Stimulated activated memory B cell treated with anti-CD40 and anti-IgM and Interleukin-4, amounts not matched to agents 10 μg/mL and 1 μg/mL and 100 μg/mL, for 72 hours (primary cell): Measurements from ENCODE around the gene GPBP1.

Source experiments
- ATAC-seq: fragments of 150-1000 bp; cut with Tn5 transposase; 2 replicates; pipeline ENCODE4 v1.10.0; 2021
- H3K27ac Mint-ChIP-seq: one replicate; pipeline ENCODE4 v1.8.0; 2022; ENCODE audit warnings: mild to moderate bottlenecking, mixed read lengths
- H3K27me3 Mint-ChIP-seq: one replicate; pipeline ENCODE4 v1.8.0; 2022; ENCODE audit warnings: mixed read lengths
- H3K36me3 Mint-ChIP-seq: one replicate; pipeline ENCODE4 v1.8.0; 2022; ENCODE audit warnings: mixed read lengths
- H3K4me1 Mint-ChIP-seq: one replicate; pipeline ENCODE4 v1.8.0; 2022; ENCODE audit warnings: mixed read lengths
- H3K4me3 Mint-ChIP-seq: one replicate; pipeline ENCODE4 v1.8.0; 2022; ENCODE audit warnings: mild to moderate bottlenecking, moderate library complexity, mixed read lengths
- H3K9me3 Mint-ChIP-seq: one replicate; pipeline ENCODE4 v1.8.0; 2022; ENCODE audit warnings: mixed read lengths

The GPBP1 gene

DNA sequence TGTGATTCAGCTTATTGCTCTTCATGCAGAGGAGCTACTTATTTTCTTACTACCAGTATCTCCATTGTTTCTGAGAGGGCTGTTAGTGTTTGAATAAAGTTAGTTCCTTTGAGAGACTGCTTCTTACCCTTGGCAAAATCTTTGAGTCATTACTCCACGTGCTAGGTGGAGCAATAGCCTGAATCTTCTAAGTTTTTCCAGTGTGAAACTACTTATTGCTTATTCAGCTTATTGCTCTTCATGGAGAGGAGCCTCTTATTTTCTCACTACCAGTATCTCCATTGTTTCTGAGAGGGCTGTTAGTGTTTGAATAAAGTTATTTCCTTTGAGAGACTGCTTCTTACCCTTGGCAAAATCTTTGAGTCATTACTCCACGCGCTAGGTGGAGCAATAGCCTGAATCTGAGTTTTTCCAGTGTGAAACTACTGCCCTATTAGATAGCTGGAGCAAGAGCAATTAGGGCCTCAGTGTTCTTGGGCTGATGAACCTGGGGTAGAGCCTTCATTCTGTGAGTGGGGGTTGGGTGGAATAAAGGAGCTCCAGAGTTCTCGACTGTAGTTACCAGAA is 41.9 kb downstream of the GPBP1 start:
- Mint-ChIP-seq H3K4me1 (peaks cover 44% of the 10 kb centered on the region), H3K4me3 (no peak overlapping the region), H3K9me3 (no peaks in the 10 kb centered on the region), H3K27me3 (no peaks in the 10 kb centered on the region), H3K36me3 (peaks cover 20% of the 10 kb centered on the region), H3K27ac (peak overlapping the region; percentile 66)
- no peak for ATAC-seq

DNA sequence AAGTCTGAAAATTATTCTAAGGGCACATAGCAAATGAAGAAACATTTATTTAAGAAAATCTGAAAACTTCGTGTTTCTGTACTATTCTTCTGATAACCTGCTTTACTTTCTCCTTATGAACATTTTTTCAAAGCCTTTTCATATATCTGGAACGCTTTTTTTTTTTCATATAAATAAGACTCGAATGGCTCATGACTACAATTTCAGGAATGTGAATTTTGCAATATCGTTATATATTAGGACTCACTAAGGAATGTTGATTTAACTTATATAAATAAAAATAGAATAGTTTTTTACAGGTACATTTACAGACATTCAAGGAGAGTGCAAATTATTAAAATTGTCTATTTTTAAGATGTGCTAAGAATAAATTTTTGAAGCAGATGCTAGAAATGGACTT is 42.9 kb downstream of the GPBP1 start:
- Mint-ChIP-seq H3K27ac (no peak overlapping the region), H3K9me3 (no peaks in the 10 kb centered on the region), H3K4me3 (no peak overlapping the region), H3K36me3 (peaks cover 24% of the 10 kb centered on the region), H3K27me3 (no peaks in the 10 kb centered on the region), H3K4me1 (peaks cover 44% of the 10 kb centered on the region)
- ATAC-seq = no peak

DNA sequence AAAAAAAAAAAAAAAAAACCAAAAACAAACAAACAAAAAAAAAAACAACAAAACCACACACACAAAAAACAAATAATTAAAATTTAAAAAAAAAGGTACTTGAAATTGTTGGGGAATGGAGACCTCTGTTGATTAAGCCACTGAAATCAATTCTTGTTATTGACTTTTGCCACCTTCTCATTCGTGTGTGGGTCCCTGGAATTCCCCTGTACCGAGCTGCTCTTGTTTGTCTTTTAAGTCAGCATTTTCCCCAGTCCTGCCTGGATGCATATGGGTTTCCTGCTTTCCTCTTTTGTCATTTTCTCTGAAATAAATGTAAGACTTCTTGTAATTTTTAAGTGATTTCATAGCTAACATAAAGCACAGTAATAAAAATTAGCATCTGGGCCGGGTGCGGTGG is 45.5 kb downstream of the GPBP1 start:
- Mint-ChIP-seq H3K4me3 (no peak overlapping the region), H3K9me3 (no peaks in the 10 kb centered on the region), H3K27me3 (no peaks in the 10 kb centered on the region), H3K27ac (peak overlapping the region; percentile 37), H3K36me3 (peaks cover 24% of the 10 kb centered on the region), H3K4me1 (peaks cover 44% of the 10 kb centered on the region)
- ATAC-seq = no peak

DNA sequence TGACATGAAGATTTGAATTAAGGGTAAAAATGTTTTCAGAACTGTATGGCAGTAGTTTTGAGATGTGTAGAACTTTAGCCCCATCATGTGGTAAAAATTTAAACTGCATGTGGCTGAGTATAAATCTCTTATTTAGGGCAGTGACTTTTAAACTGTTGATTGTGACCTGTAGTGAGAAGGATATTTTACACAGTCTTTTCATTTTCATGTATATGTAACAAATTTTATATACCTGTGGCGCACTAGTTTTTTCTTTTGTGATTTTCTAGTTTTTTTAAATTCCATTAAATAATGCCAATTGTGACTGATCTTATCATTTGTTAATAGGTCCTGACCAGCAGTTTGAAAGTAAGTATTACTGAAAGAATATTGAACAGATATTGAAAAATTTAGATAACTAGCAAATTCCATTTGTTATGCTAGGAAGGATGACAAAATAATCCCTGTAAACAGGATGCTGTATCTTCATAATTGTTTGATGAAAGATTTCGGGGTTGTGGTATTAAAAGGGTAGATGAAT is 47.2 kb downstream of the GPBP1 start:
- Mint-ChIP-seq H3K9me3 (no peaks in the 10 kb centered on the region), H3K4me1 (peaks cover 37% of the 10 kb centered on the region), H3K27me3 (no peaks in the 10 kb centered on the region), H3K36me3 (peaks cover 11% of the 10 kb centered on the region), H3K27ac (peak overlapping the region; percentile 57), H3K4me3 (no peak overlapping the region)
- ATAC-seq = peak; percentile 63

DNA sequence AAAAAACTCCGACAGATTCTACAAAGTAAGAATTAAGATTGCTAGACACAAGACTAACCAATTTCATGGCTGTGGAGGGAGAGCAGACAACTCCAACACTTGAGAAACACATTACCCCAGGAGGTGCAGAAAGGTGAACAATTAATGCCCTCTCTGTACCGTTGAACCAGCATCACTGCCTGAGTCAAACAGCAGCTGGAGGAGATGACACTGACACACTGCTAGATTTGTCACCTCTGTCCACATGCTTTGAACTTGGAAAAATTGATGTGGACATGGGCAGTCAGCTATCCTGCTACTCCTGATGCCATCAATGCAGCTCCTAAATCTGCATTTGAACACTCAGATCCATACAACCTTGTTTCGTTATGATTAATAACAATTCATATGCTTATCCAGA is 51.7 kb downstream of the GPBP1 start:
- Mint-ChIP-seq H3K36me3 (peaks cover 17% of the 10 kb centered on the region), H3K4me1 (peaks cover 28% of the 10 kb centered on the region), H3K4me3 (no peak overlapping the region), H3K27me3 (no peaks in the 10 kb centered on the region), H3K27ac (no peak overlapping the region), H3K9me3 (no peaks in the 10 kb centered on the region)
- no peak for ATAC-seq

DNA sequence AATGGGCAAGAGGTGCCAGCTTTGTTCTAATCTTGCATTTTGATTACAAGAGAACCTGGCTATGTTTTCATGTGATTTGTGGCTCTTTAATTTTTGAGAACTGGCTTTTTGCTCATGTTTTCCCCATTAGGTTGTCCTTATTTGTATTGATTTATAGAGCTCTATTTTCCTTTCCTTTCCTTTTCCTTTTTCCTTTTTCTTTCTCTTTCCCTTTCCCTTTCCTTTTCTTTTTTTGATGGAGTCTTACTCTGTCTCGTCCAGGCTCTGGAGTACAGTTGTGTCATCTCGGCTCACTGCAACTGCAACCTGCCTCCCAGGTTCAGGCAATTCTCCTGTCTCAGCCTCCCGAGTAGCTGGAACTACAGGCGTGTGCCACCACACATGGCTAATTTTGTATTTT is 55.5 kb downstream of the GPBP1 start:
- Mint-ChIP-seq H3K36me3 (peaks cover 42% of the 10 kb centered on the region), H3K4me3 (no peak overlapping the region)
- ATAC-seq = no peak

DNA sequence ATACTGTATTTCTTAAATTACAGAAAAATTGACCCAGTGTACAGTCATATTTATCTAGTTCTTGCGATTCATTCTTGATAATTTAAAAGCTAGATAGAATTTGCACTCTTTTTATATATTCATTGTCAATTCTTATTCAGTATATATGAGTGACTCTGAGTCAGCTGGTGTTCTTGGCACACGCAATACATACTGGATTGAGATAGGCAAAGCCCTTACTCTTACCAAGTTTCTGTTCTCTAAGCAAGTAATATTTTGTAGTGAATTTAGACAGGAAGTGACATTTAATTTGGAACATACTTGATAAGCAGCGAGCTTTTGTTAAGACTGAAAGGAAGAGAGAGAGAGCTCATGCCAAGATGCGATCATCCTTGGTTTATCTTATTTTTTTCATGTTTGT is 57.7 kb downstream of the GPBP1 start:
- Mint-ChIP-seq H3K27me3 (no peaks in the 10 kb centered on the region), H3K36me3 (peaks cover 37% of the 10 kb centered on the region), H3K4me1 (peaks cover 30% of the 10 kb centered on the region), H3K4me3 (no peak overlapping the region), H3K27ac (no peak overlapping the region), H3K9me3 (no peaks in the 10 kb centered on the region)
- ATAC-seq = no peak

More for the DNA sequence above, 55.5 kb downstream of the GPBP1 start:
- H3K9me3 Mint-ChIP-seq = no peaks in the 10 kb centered on the region
- H3K27ac Mint-ChIP-seq = no peak overlapping the region
- no peaks in the 10 kb centered on the region for H3K27me3 Mint-ChIP-seq
- peaks cover 39% of the 10 kb centered on the region for H3K4me1 Mint-ChIP-seq

DNA sequence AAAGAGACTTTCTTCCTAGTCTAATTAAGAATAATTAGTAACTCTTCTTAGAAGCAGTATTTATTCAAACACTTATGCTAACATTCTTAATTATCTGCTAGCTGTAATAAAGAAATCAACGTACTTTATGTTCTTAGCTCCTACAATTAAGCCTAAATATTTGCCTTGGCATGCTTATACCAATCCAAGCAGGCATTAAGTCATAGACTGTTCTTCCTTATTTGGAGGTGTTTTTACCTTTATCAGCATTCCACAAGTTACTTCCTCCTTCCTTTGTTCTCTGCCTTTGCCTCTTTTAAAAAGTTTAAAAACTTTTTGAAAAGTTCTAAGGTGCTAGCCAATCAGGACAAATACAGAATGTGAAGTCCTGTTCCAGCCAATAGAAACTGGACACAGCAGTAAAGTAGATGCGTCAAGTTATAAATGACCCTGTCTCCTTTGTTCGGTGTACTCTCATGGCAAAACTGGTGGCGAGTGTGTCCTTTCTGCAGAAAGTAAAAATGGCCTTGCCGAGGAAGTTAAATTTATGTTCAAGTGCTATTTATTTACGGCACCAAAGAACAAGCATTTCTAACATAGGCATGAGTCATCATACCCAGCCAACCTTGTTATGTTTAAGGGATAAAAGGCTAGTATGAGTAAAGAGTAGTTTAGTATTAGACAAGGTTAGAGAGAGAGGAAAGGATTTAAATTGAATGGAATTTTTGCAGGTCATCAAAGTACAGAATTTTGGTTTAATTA is 58.6 kb downstream of the GPBP1 start:
- H3K36me3 Mint-ChIP-seq = peaks cover 45% of the 10 kb centered on the region
- peaks cover 30% of the 10 kb centered on the region for H3K4me1 Mint-ChIP-seq
- H3K27ac Mint-ChIP-seq = peak overlapping the region; percentile 25
- H3K4me3 Mint-ChIP-seq = no peak overlapping the region
- no peaks in the 10 kb centered on the region for H3K9me3 Mint-ChIP-seq
- no peaks in the 10 kb centered on the region for H3K27me3 Mint-ChIP-seq
- ATAC-seq = no peak

DNA sequence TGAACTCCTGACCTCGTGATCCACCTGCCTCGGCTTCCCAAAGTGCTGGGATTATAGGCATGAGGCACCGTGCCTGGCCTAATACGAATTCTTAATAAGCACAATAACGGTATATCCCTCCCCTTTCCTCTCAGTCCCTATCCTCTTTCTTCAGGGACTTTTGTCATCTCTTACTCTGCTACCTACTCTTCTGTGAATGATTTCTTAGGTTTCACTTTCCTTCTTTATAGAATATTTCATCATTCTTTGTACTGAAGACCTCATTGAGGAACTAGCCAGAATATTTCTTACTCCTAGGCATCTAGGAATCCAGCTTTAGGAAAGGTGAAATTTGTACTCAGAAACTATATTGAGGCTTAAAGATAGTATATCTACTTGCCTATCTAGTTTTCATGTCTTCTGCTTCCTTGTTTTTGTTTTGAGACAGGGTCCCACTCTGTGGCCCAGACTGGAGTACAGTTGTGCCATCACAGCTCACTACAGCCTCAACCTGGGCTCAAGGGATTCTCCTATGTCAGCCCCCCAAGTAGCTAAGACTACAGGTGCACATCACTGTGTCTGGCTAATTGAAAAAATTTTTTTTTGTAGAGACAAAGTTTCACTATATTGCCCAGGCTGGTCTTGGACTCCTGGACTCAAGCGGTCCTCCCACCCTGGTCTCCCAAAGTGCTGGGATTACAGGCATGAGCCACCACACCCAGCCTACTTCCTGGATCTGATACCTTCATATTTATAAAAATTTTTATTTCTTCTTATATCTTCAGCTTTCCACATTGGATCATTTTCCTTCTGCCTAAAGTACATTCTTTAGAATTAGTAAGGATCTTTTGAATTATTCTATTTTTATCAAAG is 69.7 kb downstream of the GPBP1 start:
- peaks cover 6% of the 10 kb centered on the region for H3K4me1 Mint-ChIP-seq
- H3K4me3 Mint-ChIP-seq = no peak overlapping the region
- no peaks in the 10 kb centered on the region for H3K27me3 Mint-ChIP-seq
- ATAC-seq = no peak
- peak overlapping the region; percentile 47 for H3K27ac Mint-ChIP-seq
- no peaks in the 10 kb centered on the region for H3K9me3 Mint-ChIP-seq
- peaks cover 34% of the 10 kb centered on the region for H3K36me3 Mint-ChIP-seq

DNA sequence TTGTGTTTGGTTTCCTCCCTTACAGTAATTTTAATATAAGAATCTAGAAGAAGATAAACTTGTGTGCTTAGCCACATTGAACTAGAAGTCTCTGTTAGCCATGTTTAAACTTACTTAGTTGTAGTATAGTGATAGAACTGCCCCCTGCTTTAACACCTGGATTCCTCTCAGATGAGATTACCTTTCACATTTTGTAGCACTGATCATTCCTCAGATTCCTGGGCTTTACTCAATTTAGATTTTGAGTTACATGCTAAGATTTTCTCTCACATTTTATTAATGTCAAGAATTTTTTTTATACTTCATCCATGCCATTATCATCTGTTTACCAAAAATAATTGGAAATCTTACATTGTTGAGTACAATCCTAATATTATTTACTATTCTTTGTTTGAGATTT is 70.5 kb downstream of the GPBP1 start:
- no peak for ATAC-seq
- H3K9me3 Mint-ChIP-seq = no peaks in the 10 kb centered on the region
- H3K27me3 Mint-ChIP-seq = no peaks in the 10 kb centered on the region
- H3K36me3 Mint-ChIP-seq = peaks cover 38% of the 10 kb centered on the region
- no peak overlapping the region for H3K4me3 Mint-ChIP-seq
- peaks cover 6% of the 10 kb centered on the region for H3K4me1 Mint-ChIP-seq
- H3K27ac Mint-ChIP-seq = peak overlapping the region; percentile 47

DNA sequence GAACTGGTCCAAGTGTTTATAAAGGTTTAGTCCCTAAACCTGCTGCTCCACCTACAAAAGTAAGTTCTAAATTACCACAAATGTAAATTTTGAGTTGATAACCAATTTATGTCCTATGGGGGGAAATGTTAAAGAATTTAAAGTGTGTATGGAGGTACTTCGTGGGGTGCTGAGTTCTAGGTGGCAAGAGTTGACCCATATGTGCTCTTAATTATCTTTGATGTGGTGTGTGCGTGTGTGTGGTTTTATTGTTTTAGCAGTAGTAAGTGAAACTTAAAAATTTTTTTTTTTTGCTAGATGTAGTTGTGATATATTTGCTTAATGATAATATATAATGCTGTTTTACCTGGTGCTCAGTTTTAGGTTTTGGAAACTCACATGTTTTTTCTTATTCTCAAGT is 72.6 kb downstream of the GPBP1 start:
- Mint-ChIP-seq H3K27me3 (no peaks in the 10 kb centered on the region), H3K36me3 (peaks cover 49% of the 10 kb centered on the region), H3K27ac (no peak overlapping the region), H3K9me3 (no peaks in the 10 kb centered on the region), H3K4me1 (peaks cover 6% of the 10 kb centered on the region), H3K4me3 (no peak overlapping the region)
- no peak for ATAC-seq

DNA sequence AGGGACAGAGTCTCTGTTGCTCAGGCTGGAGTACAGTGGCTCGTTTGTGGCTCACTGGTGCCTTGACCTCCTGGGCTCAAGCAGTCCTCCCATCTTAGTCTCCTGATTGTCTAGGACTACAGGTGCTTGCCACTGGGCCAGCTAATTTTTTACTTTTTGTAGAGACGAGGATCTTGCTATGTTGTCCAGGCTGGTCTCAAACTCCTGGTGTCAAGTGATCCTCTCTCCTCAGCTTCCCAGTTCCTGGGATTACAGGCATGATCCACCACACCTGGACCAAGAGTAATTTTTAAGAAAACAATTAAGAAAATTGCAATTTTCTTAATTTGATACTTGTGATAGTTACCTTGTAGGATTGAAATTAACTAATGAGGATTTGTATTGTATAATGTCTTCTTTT is 73.9 kb downstream of the GPBP1 start:
- H3K36me3 Mint-ChIP-seq = peaks cover 60% of the 10 kb centered on the region
- peaks cover 6% of the 10 kb centered on the region for H3K4me1 Mint-ChIP-seq
- no peaks in the 10 kb centered on the region for H3K27me3 Mint-ChIP-seq
- no peak overlapping the region for H3K27ac Mint-ChIP-seq
- H3K4me3 Mint-ChIP-seq = no peak overlapping the region
- no peaks in the 10 kb centered on the region for H3K9me3 Mint-ChIP-seq
- no peak for ATAC-seq

DNA sequence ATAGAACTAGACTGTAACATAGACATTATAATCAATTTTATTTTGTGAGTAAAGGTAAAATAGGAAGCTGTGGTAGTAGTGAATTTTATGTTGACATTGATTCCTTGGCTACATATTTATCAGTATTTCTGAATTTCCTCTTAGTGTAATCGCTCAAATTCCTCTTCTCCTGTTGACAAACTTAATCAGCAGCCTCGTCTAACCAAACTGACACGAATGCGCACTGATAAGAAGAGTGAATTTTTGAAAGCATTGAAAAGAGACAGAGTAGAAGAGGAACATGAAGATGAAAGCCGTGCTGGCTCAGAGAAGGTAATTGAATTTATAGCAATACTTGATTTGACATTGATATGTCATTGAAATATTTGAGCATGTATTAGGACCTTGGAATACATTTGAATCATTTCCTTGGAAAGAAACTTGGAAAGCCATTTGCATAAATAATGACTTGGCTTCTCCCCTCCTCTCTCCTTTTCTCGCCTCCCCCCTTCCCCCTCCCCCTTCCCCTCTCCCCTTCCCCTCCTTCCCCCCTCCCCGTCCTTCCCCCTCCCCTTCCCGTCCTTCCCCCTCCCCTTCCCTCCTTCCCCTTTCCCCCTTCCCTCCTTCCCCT is 75.5 kb downstream of the GPBP1 start:
- ATAC-seq = no peak
- H3K36me3 Mint-ChIP-seq = peaks cover 69% of the 10 kb centered on the region
- no peaks in the 10 kb centered on the region for H3K9me3 Mint-ChIP-seq
- H3K27me3 Mint-ChIP-seq = no peaks in the 10 kb centered on the region
- H3K4me3 Mint-ChIP-seq = no peak overlapping the region
- H3K27ac Mint-ChIP-seq = no peak overlapping the region
- no peaks in the 10 kb centered on the region for H3K4me1 Mint-ChIP-seq

DNA sequence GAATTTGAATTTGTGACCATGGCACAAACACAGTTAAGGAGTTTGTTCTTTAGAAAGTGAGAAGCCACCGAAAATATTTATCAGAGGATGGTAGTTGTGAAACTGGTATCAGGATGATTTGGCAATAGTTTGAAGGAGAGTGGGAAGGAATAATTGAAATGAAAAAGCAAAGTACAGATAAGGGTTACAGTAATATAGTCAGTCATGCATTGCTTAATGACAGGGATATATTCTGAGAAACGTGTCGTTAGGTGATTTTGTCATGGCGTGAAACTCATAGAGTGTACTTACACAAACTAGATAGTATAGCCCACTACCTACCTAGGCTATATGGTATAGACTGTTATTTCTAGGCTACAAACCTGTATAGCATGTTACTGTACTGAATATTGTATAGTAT is 84.2 kb downstream of the GPBP1 start:
- no peak overlapping the region for H3K27ac Mint-ChIP-seq
- H3K9me3 Mint-ChIP-seq = no peaks in the 10 kb centered on the region
- ATAC-seq = no peak
- H3K4me3 Mint-ChIP-seq = no peak overlapping the region
- H3K27me3 Mint-ChIP-seq = no peaks in the 10 kb centered on the region
- H3K4me1 Mint-ChIP-seq = no peaks in the 10 kb centered on the region
- H3K36me3 Mint-ChIP-seq = peaks cover 75% of the 10 kb centered on the region

DNA sequence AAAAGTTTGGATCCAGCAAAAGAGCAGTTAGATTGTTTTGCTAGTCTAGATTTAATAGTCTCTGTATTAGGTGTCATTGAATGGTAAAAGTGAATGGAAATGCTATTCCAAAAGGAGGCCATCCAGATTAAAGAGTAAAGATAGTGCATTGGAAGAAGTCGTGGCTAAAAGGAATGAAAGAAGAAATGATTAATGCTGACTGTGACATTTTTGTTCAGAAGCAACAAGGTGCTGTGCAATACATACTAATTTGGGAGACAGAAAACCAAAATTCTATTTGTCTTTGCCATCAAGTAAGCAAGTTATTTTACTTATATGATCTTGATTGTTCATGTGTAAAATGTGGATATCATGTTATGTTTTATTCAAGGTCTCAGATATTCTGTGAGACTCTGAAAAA is 85.1 kb downstream of the GPBP1 start:
- H3K9me3 Mint-ChIP-seq = no peaks in the 10 kb centered on the region
- H3K4me3 Mint-ChIP-seq = no peak overlapping the region
- no peak overlapping the region for H3K27ac Mint-ChIP-seq
- H3K36me3 Mint-ChIP-seq = peaks cover 73% of the 10 kb centered on the region
- ATAC-seq = no peak
- H3K4me1 Mint-ChIP-seq = no peaks in the 10 kb centered on the region
- H3K27me3 Mint-ChIP-seq = no peaks in the 10 kb centered on the region
